Measurements from ENCODE around the gene EIF2S2. TPM values are rescaled to one million over a fixed set of nuclear protein-coding genes. Genes with fewer than 3 reads are reported as not detected.

Gene EIF2S2
- total RNA-seq, 1 experiment from 2014 or later, result 179 TPM

- intact Hi-C loops (cut with micrococcal nuclease; ENCODE audit: unreplicated experiment), result no loop called here
- CTCF ChIA-PET, result interaction anchor here (0.8 to 3.0 kb wide), 8 partner anchors 12 to 209 kb away, joined by 3 to 17 read pairs (median 5); partner anchors contain the start of gene RALY
- H3K4me1 Mint-ChIP-seq (ENCODE audit: low read depth, unreplicated experiment), result peaks cover 43% of the 10 kb centered on the region
- BruUV-seq (replicated peaks), result no TSS peak
- no peaks in the 10 kb centered on the region for H3K27me3 Mint-ChIP-seq (ENCODE audit: unreplicated experiment)
- H3K4me3 Mint-ChIP-seq (ENCODE audit: low read depth, unreplicated experiment), result no peak overlapping the region
- TF ChIP-seq, protein P1, sequence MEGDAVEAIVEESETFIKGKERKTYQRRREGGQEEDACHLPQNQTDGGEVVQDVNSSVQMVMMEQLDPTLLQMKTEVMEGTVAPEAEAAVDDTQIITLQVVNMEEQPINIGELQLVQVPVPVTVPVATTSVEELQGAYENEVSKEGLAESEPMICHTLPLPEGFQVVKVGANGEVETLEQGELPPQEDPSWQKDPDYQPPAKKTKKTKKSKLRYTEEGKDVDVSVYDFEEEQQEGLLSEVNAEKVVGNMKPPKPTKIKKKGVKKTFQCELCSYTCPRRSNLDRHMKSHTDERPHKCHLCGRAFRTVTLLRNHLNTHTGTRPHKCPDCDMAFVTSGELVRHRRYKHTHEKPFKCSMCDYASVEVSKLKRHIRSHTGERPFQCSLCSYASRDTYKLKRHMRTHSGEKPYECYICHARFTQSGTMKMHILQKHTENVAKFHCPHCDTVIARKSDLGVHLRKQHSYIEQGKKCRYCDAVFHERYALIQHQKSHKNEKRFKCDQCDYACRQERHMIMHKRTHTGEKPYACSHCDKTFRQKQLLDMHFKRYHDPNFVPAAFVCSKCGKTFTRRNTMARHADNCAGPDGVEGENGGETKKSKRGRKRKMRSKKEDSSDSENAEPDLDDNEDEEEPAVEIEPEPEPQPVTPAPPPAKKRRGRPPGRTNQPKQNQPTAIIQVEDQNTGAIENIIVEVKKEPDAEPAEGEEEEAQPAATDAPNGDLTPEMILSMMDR (IDR thresholded peaks at IDR 0.05; ENCODE audit: unreplicated experiment), result peak; percentile 4
- H3K9me3 Mint-ChIP-seq (ENCODE audit: low read depth, unreplicated experiment), result no peaks in the 10 kb centered on the region
- DNase-seq, result no peak
- H3K36me3 Mint-ChIP-seq (ENCODE audit: insufficient read depth, unreplicated experiment), result peaks cover 33% of the 10 kb centered on the region
- H3K27ac Mint-ChIP-seq (ENCODE audit: unreplicated experiment), result peak overlapping the region; percentile 39
These were observed 42.0 kb downstream of the EIF2S2 start for GRCh38 chr20:34070079-34070439.

DNA sequence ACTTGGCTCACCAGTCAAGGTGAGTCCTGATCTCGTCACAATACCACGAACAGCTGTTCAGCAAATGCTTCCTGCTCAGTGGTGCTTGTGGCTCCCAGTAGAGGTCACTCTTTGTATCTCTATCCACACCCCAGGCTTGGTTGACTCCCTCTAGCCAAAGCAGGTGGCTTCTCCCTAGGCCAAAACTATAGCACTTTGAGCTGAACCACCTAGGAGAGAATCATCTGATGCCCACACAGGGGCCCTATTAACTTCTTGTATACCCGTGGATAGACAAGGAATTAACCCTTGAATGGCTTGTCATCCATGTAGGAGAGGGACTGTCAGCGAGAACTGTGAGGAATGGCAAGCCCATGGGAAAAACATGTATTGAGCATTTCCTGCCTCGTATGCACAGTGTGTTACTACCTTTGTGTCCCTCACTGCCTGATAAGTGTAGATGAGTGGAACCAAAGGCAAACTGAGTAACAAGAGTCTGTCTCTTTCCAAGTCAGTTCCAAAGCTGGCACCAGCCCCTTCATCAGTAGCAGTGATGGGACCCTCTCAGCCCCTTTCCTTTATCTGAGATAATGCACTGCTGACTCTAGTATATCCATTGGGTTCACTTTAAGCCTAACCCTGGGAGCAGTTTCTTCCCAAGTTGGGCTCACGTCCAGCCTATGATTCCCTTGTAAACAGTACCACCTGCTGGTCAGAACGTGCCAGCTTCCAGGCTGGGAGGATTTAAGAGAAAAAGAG is 42.5 kb downstream of the EIF2S2 start:
- Mint-ChIP-seq H3K4me1 (ENCODE audit: low read depth, unreplicated experiment) (peaks cover 49% of the 10 kb centered on the region), H3K27ac (ENCODE audit: unreplicated experiment) (peak overlapping the region; percentile 39), H3K36me3 (ENCODE audit: insufficient read depth, unreplicated experiment) (peaks cover 37% of the 10 kb centered on the region), H3K27me3 (ENCODE audit: unreplicated experiment) (no peaks in the 10 kb centered on the region), H3K4me3 (ENCODE audit: low read depth, unreplicated experiment) (no peak overlapping the region), H3K9me3 (ENCODE audit: low read depth, unreplicated experiment) (no peaks in the 10 kb centered on the region)
- TF ChIP-seq, protein P1 (IDR thresholded peaks at IDR 0.05; ENCODE audit: unreplicated experiment), result peak; percentile 87
- CTCF ChIA-PET, result interaction anchor here (0.6 to 3.0 kb wide), 15 partner anchors 12 to 403 kb away, joined by 3 to 17 read pairs (median 4); partner anchors contain the start of genes ACTL10 and RALY
- intact Hi-C loops (cut with micrococcal nuclease; ENCODE audit: unreplicated experiment), result loop anchor here (1.0 to 5.0 kb wide), 4 partner anchors 67 to 277 kb away; no protein-coding TSS in a partner anchor
- DNase-seq, result peak; percentile 84
- BruUV-seq (replicated peaks), result no TSS peak

- Mint-ChIP-seq H3K9me3 (ENCODE audit: low read depth, unreplicated experiment) (no peaks in the 10 kb centered on the region), H3K27me3 (ENCODE audit: unreplicated experiment) (no peaks in the 10 kb centered on the region), H3K4me3 (ENCODE audit: low read depth, unreplicated experiment) (no peak overlapping the region), H3K27ac (ENCODE audit: unreplicated experiment) (no peak overlapping the region), H3K36me3 (ENCODE audit: insufficient read depth, unreplicated experiment) (peaks cover 28% of the 10 kb centered on the region), H3K4me1 (ENCODE audit: low read depth, unreplicated experiment) (peaks cover 51% of the 10 kb centered on the region)
- DNase-seq, result no peak
- intact Hi-C loops (cut with micrococcal nuclease; ENCODE audit: unreplicated experiment), result loop anchor here (2.0 to 5.0 kb wide), 3 partner anchors 66 to 276 kb away; no protein-coding TSS in a partner anchor
- TF ChIP-seq, protein P1 (IDR thresholded peaks at IDR 0.05; ENCODE audit: unreplicated experiment), result no peak
- BruUV-seq (replicated peaks), result no TSS peak
- CTCF ChIA-PET, result interaction anchor here (0.7 to 3.0 kb wide), 6 partner anchors 26 to 400 kb away, joined by 3 to 17 read pairs (median 4); no protein-coding TSS in a partner anchor
These were observed 44.0 kb downstream of the EIF2S2 start for GRCh38 chr20:34068001-34068400.

DNA sequence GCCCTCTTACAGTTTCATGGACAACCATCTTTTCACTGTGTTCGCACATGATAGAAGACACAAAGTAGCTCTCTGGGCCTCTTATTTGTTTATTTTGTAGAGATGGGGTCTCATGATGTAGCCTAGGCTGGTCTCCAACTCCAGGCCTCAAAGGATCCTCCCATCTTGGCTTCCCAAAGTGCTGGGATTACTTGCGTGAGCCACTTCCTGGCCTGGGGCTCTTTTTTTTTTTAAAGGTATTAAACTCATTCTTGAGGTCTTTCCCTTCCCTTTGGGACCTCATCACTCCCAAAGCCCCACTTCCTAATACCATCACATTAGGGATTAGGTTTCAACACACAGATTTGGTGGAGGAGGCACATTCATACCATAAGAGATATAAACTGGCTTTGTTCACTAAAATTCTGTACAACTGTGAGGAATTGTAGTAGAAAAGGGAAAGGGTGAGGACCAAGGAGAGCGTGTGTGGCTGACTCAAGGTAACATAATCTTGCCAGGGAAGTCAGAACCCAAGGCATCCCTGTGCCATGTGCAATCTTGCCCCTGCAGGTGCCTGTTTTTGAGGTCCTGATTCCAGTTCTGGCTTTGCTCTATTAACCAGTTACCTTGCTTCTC is 45.5 kb downstream of the EIF2S2 start:
- DNase-seq, result no peak
- Mint-ChIP-seq H3K4me3 (ENCODE audit: low read depth, unreplicated experiment) (no peak overlapping the region), H3K27ac (ENCODE audit: unreplicated experiment) (no peak overlapping the region), H3K27me3 (ENCODE audit: unreplicated experiment) (no peaks in the 10 kb centered on the region), H3K36me3 (ENCODE audit: insufficient read depth, unreplicated experiment) (peaks cover 18% of the 10 kb centered on the region), H3K9me3 (ENCODE audit: low read depth, unreplicated experiment) (no peaks in the 10 kb centered on the region), H3K4me1 (ENCODE audit: low read depth, unreplicated experiment) (peaks cover 51% of the 10 kb centered on the region)
- intact Hi-C loops (cut with micrococcal nuclease; ENCODE audit: unreplicated experiment), result loop anchor here (5.0 kb wide), 2 partner anchors 64 to 274 kb away; no protein-coding TSS in a partner anchor
- no TSS peak for BruUV-seq (replicated peaks)
- TF ChIP-seq, protein P1 (IDR thresholded peaks at IDR 0.05; ENCODE audit: unreplicated experiment), result no peak
- CTCF ChIA-PET, result interaction anchor here (0.5 to 0.7 kb wide), 2 partner anchors 125 to 169 kb away, joined by 3 to 5 read pairs; no protein-coding TSS in a partner anchor
